Right lobe of liver (tissue), 6 donors: Measurements from ENCODE around the gene RABGEF1. TPM values are rescaled to one million over a fixed set of nuclear protein-coding genes. Genes with fewer than 3 reads are reported as not detected.

Experiments
- ATAC-seq, 4 donors: fragments of 200-7000 bp; cut with Tn5 transposase; one replicate each; pipeline ENCODE4 v1.9.1; 2020; ENCODE audit warnings: mild to moderate bottlenecking in 4 of 4, moderate library complexity in 4 of 4
- DNase-seq, 3 donors: peaks; one replicate each; pipeline ENCODE4 v3.0.0-alpha.2; 2020
- H3K27ac ChIP-seq, 3 donors: fragments of 200-600 bp; one replicate each; pipeline ENCODE4 v1.8.0; 2022
- H3K27me3 ChIP-seq, 2 donors: fragments of 200-600 bp; one replicate each; pipeline ENCODE4 v1.8.0; 2022
- H3K36me3 ChIP-seq, 4 donors: fragments of 200-600 bp; sonication (generic) in 1 of 4; one replicate each; pipeline versions ENCODE4 v1.5.1 to v1.8.0; 2017 to 2022; ENCODE audit warnings: control low read depth in 1 of 4
- H3K4me1 ChIP-seq, 4 donors: fragments of 200-600 bp; sonication (generic) in 1 of 4; one replicate each; pipeline versions ENCODE4 v1.5.1 to v1.8.0; 2017 to 2022; ENCODE audit warnings: control low read depth in 1 of 4
- H3K4me3 ChIP-seq, 3 donors: fragments of 200-600 bp; one replicate each; pipeline ENCODE4 v1.8.0; 2022
- H3K9me3 ChIP-seq, 4 donors: fragments of 200-600 bp; sonication (generic) in 1 of 4; one replicate each; pipeline versions ENCODE4 v1.5.1 to v1.8.0; 2017 to 2022; ENCODE audit warnings: control low read depth in 1 of 4
- POLR2A ChIP-seq: fragments of 450-650 bp; IDR thresholded peaks from one replicate; pipeline ENCODE4 v1.6.1; 2017; ENCODE audit warnings: antibody characterized with exemption, mild to moderate bottlenecking
- WGBS: methylation state at CpG from one replicate; pipeline ENCODE4 v1.1.6; 2018; ENCODE audit warnings: low coverage, low lambda C conversion rate; ENCODE audit not compliant: insufficient coverage; ENCODE audit errors: missing lambda C conversion rate; 5-methylcytosine and 5-hydroxymethylcytosine counted together
- intact Hi-C, 2 donors: fragments of 100-400 bp; cut with DNase I; formaldehyde crosslinking; loops; one replicate each; pipeline versions ENCODE4 v1.11.2 to v1.14.1; 2022
- small RNA-seq, 2 experiments: library from RNA; depleted of rRNA; stranded (forward); fragments of <200 nt; gene quantifications; one replicate each; pipeline ENCODE3, GENCODE V24; 2016
- total RNA-seq, 6 experiments: library from RNA; depleted of rRNA in 2 of 6; stranded (reverse); fragments of >200 nt in 2 of 6; fragmentation: NEBNext Ultra II Directional in 3 of 6; extraction: Animal tissue kit (Norgen Biotek cat#: 25700) in 3 of 6; gene quantifications; one replicate each; pipeline versions ENCODE4 v1.1.0 to v1.2.4, GENCODE V29; 2016 to 2023
- TF ChIP-seq, protein P1 (sequence below), 4 donors: fragments of 200-600 bp in 3 of 4; fragments of 450-650 bp in 1 of 4; IDR thresholded peaks; one replicate each; pipeline versions ENCODE4 v1.5.1 to v1.8.0; 2016 to 2022; ENCODE audit warnings: antibody characterized with exemption in 4 of 4, mild to moderate bottlenecking in 2 of 4
- donor health status: DM: no; HTN: yes; CAD: no.
- donor health status: DM: no; HTN: no; CAD: no.
- donor health status: DM: no; HTN: no; CAD: no.
- donor health status: DM: no; HTN: yes; CAD: no.
- donor health status: DM: no; HTN: yes; CAD: no.

Gene RABGEF1
- total RNA-seq, 6 experiments from 2014 or later = 7.3 to 13.8 (median 10.2) TPM

DNA sequence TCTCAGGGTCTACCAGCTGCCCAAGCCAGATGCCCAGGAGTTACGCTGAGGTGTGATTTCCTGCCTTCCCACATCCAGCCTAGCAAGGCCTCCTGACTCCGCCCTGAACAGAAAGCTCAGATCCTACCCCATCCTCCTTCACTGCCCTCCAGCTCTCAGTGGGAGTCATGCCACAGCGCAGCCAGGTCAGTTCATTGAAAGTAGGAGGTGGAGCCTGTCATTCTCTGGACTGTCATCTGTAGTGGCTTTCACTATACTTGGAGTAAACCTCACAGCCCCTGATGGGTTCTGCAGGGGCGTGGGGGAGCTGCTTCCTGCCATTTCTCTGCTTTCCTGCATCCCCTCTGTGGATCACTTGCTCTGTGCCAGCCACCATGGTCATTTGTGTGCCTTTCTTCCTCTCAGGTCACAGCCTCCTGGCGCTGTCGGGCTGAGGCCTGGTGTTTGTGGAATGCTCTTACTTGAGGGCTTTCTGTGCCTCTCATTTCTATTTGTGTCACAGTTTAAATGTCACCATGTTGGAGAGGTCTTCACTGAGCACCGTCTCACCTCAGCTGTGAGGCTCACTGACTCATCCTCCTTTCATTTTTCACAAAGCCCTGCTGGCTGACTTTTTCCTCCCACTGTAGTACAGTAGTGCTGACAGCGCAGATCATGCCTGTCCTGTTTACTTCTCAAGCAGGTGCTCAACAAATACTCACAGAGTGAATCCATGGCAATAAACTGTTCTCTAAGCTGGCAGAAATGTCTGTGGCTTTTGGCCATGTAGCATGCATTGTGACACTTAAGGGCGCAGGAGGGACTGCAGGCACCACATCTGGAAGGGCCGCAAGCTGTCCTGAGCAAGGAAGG, 119.5 kb downstream of the RABGEF1 start:
- no peaks in the 10 kb centered on the region for H3K27me3 ChIP-seq
- H3K4me3 ChIP-seq = no peak overlapping the region
- WGBS = 81% methylated on average over 6 of the region's 10 CpGs
- peaks cover 0 to 10% (median 0%) of the 10 kb centered on the region in 4 donors for H3K36me3 ChIP-seq
- ATAC-seq (no peak), DNase-seq (no peak)
- intact Hi-C loops = no loop called here
- H3K27ac ChIP-seq = no peak overlapping the region
- TF ChIP-seq POLR2A = no peak
- TF ChIP-seq, protein P1, sequence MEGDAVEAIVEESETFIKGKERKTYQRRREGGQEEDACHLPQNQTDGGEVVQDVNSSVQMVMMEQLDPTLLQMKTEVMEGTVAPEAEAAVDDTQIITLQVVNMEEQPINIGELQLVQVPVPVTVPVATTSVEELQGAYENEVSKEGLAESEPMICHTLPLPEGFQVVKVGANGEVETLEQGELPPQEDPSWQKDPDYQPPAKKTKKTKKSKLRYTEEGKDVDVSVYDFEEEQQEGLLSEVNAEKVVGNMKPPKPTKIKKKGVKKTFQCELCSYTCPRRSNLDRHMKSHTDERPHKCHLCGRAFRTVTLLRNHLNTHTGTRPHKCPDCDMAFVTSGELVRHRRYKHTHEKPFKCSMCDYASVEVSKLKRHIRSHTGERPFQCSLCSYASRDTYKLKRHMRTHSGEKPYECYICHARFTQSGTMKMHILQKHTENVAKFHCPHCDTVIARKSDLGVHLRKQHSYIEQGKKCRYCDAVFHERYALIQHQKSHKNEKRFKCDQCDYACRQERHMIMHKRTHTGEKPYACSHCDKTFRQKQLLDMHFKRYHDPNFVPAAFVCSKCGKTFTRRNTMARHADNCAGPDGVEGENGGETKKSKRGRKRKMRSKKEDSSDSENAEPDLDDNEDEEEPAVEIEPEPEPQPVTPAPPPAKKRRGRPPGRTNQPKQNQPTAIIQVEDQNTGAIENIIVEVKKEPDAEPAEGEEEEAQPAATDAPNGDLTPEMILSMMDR (IDR thresholded peaks at IDR 0.05) = no peak
- H3K4me1 ChIP-seq = no peaks in the 10 kb centered on the region
- no peaks in the 10 kb centered on the region for H3K9me3 ChIP-seq

DNA sequence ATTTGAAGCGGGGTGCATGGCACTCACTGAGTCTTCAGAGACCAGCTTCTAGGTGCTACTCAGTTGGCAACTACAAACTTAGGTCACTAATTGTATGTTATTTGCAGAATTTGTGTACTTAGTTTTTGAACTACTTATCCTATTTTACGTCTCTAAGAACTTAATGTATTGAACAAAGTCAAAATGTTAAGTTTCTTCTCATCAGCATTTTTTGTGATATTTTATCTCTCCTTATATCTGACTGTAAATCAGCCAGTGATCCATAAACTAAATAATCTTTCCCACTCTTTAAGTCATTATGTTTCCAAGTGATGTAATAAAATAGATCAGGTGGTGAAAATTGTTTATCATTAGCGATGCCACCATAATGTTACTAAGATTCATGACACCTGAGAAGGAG, 120.2 kb downstream of the RABGEF1 start:
- DNase-seq = no peak
- H3K36me3 ChIP-seq = peaks cover 0 to 10% (median 0%) of the 10 kb centered on the region in 4 donors
- intact Hi-C loops = no loop called here
- H3K27me3 ChIP-seq = no peaks in the 10 kb centered on the region
- WGBS = 100% methylated on average over 2 of the region's 3 CpGs
- H3K4me1 ChIP-seq = no peaks in the 10 kb centered on the region
- TF ChIP-seq, protein P1 (IDR thresholded peaks at IDR 0.05) = no peak
- TF ChIP-seq POLR2A = no peak
- H3K9me3 ChIP-seq = no peaks in the 10 kb centered on the region
- H3K27ac ChIP-seq = no peak overlapping the region
- no peak overlapping the region for H3K4me3 ChIP-seq
- ATAC-seq = no peak

Small RNAs within 50 kb of the gene (small RNA-seq; reads per million reads assigned to genes)
- gene AC027644.2 = 0 reads per million in 2 experiments

Other genes with a start within 250 kb of the RABGEF1 start
- gene KCTD7, start 111.9 kb upstream of the RABGEF1 start, total RNA-seq = 1 to 10 TPM; 1.4 to 5.7 (median 3.9) TPM
- 10 to 100 TPM; 53.3 to 76.5 (median 63.2) TPM for gene TMEM248, start 180.5 kb downstream of the RABGEF1 start, total RNA-seq